HG02678 (cell line): Measurements from ENCODE around the gene CDC25A.
A peak's percentile ranks its signal among the peaks of the same experiment; 100 is the strongest.
"Not testable (repeated sequence)": the region's sequence is repeated elsewhere in the genome, so short reads cannot be mapped to it uniquely, and the experiment has no call there.

Experiments used
- ATAC-seq: cut with Tn5 transposase; IDR thresholded peaks from one replicate; pipeline ENCODE4 v1.9.1; 2021; ENCODE audit warnings: mild to moderate bottlenecking, moderate library complexity; ENCODE audit not compliant: unreplicated experiment

The CDC25A gene

GRCh38 chr3:48188266-48189201, at the start of gene CDC25A:
TSS of gene CDC25A (minus strand) at chr3:48188417. CDS start at chr3:48187947, 470 bp downstream.
- peak; percentile 94 for ATAC-seq

GRCh38 chr3:48236531-48236930, 48.3 kb upstream of the CDC25A start:
- no peak for ATAC-seq

- ATAC-seq: no peak
Measured at GRCh38 chr3:48233542-48233941, 45.3 kb upstream of the CDC25A start.

GRCh38 chr3:48232734-48233133, 44.5 kb upstream of the CDC25A start:
- ATAC-seq: no peak

GRCh38 chr3:48232232-48232631, 44.0 kb upstream of the CDC25A start:
- no peak for ATAC-seq

- ATAC-seq: no peak
Measured at GRCh38 chr3:48226939-48227338, 38.7 kb upstream of the CDC25A start.

GRCh38 chr3:48225587-48225986, 37.4 kb upstream of the CDC25A start:
- no peak for ATAC-seq

GRCh38 chr3:48222616-48223513, 34.6 kb upstream of the CDC25A start, which contains the start of gene CAMP:
TSS of gene CAMP (plus strand) at chr3:48223495. CDS start at chr3:48223512, 17 bp downstream.
- ATAC-seq: peak; percentile 69

- ATAC-seq: no peak
Measured at GRCh38 chr3:48220746-48221145, 32.5 kb upstream of the CDC25A start.

- ATAC-seq: no peak
Measured at GRCh38 chr3:48219543-48219942, 31.3 kb upstream of the CDC25A start.

GRCh38 chr3:48218537-48218936, 30.3 kb upstream of the CDC25A start:
- no peak for ATAC-seq

- no peak for ATAC-seq
Measured at GRCh38 chr3:48217449-48217848, 29.2 kb upstream of the CDC25A start.

GRCh38 chr3:48215876-48216275, 27.7 kb upstream of the CDC25A start:
- no peak for ATAC-seq

GRCh38 chr3:48215466-48215865, 27.2 kb upstream of the CDC25A start:
- no peak for ATAC-seq

- ATAC-seq: no peak
Measured at GRCh38 chr3:48215019-48215418, 26.8 kb upstream of the CDC25A start.

GRCh38 chr3:48214225-48214624, 26.0 kb upstream of the CDC25A start:
- no peak for ATAC-seq

GRCh38 chr3:48211776-48212175, 23.6 kb upstream of the CDC25A start:
- not testable (repeated sequence) for ATAC-seq

- ATAC-seq: not testable (repeated sequence)
Measured at GRCh38 chr3:48210534-48210933, 22.3 kb upstream of the CDC25A start.

- no peak for ATAC-seq
Measured at GRCh38 chr3:48209445-48209844, 21.2 kb upstream of the CDC25A start.

GRCh38 chr3:48208076-48208475, 19.9 kb upstream of the CDC25A start:
- no peak for ATAC-seq

- no peak for ATAC-seq
Measured at GRCh38 chr3:48202632-48203031, 14.4 kb upstream of the CDC25A start.
